ENCODE results near the gene LRFN4. TPM values are rescaled to one million over a fixed set of nuclear protein-coding genes. Genes with fewer than 3 reads are reported as not detected.
"Not testable (repeated sequence)": the region's sequence is repeated elsewhere in the genome, so short reads cannot be mapped to it uniquely, and the experiment has no call there.

Gene LRFN4
- total RNA-seq, 1 donor from 2014 or later: 37.9 TPM

DNA sequence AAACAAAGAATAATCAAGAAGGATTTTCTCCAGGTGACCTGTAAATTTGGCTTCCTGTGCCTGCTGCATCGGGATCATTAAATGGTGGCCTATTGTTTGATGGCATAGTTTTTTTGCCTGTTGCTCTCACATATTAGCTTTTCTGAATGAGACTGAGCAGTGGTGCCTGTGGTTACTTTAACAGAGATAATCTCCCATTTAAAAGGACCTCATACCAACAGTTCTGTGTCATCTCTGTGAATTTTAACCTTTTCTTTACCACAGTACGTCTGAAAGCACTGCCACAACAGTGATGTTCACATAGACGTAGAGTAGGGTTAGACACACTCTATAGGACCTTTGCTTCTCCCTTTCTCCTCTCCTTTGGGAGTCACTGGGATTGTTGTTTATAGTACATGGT is 36.5 kb upstream of the LRFN4 start:
- no peak overlapping the region for H3K4me3 ChIP-seq (ENCODE audit: low read depth, low read length)
- TF ChIP-seq, protein P1, sequence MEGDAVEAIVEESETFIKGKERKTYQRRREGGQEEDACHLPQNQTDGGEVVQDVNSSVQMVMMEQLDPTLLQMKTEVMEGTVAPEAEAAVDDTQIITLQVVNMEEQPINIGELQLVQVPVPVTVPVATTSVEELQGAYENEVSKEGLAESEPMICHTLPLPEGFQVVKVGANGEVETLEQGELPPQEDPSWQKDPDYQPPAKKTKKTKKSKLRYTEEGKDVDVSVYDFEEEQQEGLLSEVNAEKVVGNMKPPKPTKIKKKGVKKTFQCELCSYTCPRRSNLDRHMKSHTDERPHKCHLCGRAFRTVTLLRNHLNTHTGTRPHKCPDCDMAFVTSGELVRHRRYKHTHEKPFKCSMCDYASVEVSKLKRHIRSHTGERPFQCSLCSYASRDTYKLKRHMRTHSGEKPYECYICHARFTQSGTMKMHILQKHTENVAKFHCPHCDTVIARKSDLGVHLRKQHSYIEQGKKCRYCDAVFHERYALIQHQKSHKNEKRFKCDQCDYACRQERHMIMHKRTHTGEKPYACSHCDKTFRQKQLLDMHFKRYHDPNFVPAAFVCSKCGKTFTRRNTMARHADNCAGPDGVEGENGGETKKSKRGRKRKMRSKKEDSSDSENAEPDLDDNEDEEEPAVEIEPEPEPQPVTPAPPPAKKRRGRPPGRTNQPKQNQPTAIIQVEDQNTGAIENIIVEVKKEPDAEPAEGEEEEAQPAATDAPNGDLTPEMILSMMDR (conservative IDR thresholded peaks at IDR 0.05; ENCODE audit: low read depth, low read length): no peak
- no peak for DNase-seq (ENCODE audit: low read depth)

DNA sequence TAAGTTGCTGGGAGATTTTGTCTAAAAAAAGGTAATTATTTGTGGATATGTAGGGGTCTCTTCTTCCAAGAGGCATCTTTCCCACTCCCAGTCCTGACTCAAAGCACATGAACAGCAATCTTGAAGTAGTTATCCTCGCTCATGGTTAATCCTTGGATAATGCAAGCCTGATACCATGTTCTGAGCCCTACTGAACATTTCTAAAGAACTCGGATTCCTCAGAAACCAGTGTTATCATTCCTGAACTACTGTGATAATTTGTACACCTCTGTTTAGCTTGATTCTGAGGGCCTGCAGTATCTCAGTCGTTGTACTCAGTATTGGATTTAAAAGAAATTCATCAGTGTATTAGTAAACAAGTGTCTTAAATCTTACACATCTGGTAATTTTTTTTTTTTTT is 36.0 kb upstream of the LRFN4 start:
- no peak for DNase-seq (ENCODE audit: low read depth)
- no peak overlapping the region for H3K4me3 ChIP-seq (ENCODE audit: low read depth, low read length)
- TF ChIP-seq, protein P1 (conservative IDR thresholded peaks at IDR 0.05; ENCODE audit: low read depth, low read length): no peak

DNA sequence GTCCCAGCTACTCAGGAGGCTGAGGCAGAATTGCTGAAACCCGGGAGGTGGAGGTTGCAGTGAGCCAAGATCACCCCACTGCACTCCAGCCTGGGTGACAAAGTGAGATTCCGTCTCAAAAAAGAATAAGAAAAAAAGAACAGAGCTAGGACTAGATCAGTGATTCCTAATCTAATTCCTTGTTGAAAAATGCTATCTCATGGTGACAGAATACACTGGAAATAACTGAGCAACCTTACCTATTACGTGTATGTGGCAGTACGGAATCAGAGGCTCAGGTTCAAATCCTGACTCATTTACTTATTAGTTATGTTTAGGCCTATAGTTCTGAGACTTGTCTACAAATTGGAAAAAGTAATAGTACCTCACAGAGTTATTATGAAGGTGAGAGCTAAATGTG is 33.2 kb upstream of the LRFN4 start:
- no peak for DNase-seq (ENCODE audit: low read depth)
- TF ChIP-seq, protein P1 (conservative IDR thresholded peaks at IDR 0.05; ENCODE audit: low read depth, low read length): no peak
- no peak overlapping the region for H3K4me3 ChIP-seq (ENCODE audit: low read depth, low read length)

DNA sequence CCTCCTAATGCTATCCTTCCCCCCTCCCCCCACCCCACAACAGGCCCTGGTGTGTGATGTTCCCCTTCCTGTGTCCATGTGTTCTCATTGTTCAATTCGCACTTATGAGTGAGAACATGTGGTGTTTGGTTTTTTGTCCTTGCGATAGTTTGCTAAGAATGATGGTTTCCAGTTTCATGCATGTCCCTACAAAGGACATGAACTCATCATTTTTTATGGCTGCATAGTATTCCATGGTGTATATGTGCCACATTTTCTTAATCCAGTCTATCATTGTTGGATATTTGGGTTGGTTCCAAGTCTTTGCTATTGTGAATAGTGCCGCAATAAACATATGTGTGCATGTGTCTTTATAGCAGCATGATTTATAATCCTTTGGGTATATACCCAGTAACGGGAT is 32.3 kb upstream of the LRFN4 start:
- not testable (repeated sequence) for H3K4me3 ChIP-seq (ENCODE audit: low read depth, low read length); DNase-seq (ENCODE audit: low read depth)

DNA sequence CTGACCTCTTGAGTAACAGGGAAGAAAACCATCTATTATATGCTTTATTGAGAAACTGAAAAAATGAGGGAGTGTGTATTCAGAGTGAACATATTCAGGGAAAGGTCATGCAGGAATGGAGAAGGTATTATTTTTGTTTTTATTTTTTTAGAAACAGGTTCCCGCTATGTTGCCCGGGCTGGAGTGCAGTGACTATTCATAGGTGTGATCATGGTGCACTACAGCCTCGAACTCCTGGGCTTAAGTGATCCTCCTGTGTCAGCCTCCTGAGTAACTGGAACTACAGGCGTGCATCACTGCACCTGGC is 22.4 kb upstream of the LRFN4 start:
- no peak overlapping the region for H3K4me3 ChIP-seq (ENCODE audit: low read depth, low read length)
- TF ChIP-seq, protein P1 (conservative IDR thresholded peaks at IDR 0.05; ENCODE audit: low read depth, low read length): no peak
- no peak for DNase-seq (ENCODE audit: low read depth)

DNA sequence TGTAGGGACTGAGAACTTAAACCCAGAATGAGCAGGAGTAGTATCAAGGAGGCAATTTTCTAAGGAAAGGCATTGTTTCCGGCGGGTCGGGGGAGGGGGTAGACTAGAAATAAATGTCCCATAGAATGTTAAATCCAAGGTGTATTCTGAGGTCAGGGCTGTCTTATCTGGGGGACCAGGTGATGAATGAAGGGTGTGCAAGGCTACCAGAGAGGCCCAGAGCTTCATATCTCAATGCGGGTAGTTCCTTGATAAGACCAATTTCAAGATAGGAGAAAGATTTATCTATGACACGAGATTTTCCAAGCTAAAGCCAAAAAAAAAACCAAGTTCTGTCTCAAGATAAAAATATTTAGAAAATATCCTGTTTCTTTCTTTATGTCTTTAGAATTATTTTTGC is 21.9 kb upstream of the LRFN4 start:
- no peak overlapping the region for H3K4me3 ChIP-seq (ENCODE audit: low read depth, low read length)
- no peak for DNase-seq (ENCODE audit: low read depth)
- TF ChIP-seq, protein P1 (conservative IDR thresholded peaks at IDR 0.05; ENCODE audit: low read depth, low read length): no peak

DNA sequence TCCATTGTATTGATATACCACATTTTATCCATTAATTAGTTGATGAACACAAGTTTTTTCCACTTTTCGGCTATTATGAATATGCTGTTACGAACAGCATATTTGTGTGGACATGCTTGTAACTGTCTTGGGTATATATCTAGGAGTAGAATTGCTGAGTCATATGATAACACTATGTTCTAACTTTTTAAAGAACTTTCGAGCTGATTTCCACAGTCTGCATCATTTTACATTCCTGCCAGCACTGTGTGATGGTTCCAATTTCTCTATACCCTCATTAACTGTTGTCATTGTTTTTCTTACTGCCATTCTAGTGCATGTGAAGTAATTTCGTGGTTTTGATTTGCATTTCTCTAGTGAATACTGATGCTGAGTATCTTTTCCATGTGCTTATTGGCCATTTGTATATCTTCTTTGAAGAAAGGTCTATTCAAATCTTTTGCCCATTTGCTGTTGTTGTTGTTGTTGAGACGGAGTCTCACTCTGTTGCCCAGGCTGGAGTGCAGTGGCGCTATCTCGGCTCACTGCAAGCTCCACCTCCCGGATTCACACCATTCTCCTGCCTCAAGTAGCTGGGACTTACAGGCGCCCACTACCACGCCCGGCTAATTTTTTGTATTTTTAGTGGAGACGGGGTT is 21.0 kb upstream of the LRFN4 start:
- TF ChIP-seq, protein P1 (conservative IDR thresholded peaks at IDR 0.05; ENCODE audit: low read depth, low read length): no peak
- no peak overlapping the region for H3K4me3 ChIP-seq (ENCODE audit: low read depth, low read length)
- no peak for DNase-seq (ENCODE audit: low read depth)
